GM21717 (cell line): ENCODE measurements around the gene RUNX2.

ENCODE experiments used
- ATAC-seq: cut with Tn5 transposase; IDR thresholded peaks from one replicate; pipeline ENCODE4 v1.9.1; 2021; ENCODE audit warnings: mild to moderate bottlenecking, moderate library complexity; ENCODE audit not compliant: unreplicated experiment

Gene RUNX2

DNA sequence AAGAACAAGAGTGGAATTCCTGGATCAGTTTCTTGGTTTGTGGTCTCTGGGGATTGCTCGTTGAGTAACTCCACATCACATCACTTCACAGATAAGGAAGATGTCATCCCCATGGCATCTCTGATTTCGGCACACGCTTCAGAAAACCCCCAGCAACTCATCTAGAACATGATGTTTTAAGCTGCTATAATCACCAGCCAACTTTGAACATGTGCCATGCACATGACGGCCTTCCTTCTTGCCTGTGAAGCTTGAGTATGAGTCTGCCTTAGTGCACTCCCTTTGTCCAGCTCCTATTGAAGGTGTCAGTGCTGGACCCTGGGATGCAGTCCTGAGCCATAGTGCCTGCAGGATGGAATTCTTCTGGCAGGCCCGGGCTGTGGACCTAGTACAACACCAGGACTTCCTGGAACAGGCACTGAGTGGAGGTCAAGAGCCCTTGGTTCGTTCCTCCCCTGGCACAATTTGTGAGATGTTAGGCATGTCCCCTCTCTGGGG, 281.1 kb downstream of the RUNX2 start:
- ATAC-seq: no peak

DNA sequence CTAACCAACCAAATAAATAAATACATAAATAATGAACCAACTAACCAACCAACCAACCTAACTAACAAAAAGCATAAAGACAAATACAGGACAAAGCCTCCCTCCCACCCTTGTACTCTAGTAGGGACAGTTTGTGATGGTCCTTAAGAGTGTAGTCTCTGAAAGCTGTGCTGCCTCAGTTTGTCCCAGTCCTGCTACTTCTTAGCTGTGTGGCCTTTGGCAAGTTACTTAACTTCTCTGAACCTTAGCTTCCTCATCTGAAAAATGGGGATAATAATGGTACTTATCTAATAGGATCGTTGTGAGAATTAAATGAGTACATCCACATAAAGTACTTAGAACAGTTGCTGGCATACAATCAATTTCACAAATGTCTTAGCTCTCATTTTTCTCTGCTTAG, 282.2 kb downstream of the RUNX2 start:
- no peak for ATAC-seq

DNA sequence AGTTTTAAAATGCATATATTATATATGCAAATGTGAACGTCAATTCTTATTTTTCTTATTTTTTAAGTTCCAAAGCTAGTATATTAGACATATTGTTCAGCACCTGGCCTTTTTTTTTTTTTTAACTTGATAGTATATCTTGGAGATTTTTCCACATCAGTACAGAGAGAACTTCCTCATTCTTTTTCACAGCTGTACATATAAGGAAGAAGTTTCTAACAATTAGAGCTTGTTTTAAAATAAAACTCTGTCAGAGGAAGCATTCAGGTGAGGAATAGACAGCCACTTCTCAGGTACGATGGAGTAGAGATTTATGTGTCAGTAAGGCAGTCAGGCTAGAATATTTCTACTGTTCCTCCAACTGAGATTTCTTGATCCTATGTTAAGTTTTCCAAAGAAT, 282.7 kb downstream of the RUNX2 start:
- no peak for ATAC-seq

DNA sequence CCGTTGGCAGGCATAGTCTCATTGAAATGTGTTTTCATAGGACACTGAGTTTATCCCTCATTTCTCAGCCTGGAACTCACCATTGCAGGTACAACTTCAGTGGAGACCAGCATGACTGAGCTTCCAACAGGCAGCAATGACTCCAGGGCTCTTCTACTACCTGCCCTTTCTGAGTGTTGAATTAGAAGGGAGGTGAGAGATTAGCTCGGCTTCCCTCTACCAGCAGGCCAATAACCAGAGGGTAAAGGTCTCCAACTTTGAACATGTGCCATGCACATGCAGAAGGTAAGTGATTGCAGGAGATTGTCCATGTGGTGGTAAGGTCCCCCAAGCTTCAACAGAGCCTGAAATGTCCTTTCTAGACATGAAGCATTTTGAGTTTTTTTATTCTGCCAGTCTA, 283.4 kb downstream of the RUNX2 start:
- no peak for ATAC-seq

GRCh38 chr6:45613656-45614055, 285.5 kb downstream of the RUNX2 start:
- no peak for ATAC-seq

DNA sequence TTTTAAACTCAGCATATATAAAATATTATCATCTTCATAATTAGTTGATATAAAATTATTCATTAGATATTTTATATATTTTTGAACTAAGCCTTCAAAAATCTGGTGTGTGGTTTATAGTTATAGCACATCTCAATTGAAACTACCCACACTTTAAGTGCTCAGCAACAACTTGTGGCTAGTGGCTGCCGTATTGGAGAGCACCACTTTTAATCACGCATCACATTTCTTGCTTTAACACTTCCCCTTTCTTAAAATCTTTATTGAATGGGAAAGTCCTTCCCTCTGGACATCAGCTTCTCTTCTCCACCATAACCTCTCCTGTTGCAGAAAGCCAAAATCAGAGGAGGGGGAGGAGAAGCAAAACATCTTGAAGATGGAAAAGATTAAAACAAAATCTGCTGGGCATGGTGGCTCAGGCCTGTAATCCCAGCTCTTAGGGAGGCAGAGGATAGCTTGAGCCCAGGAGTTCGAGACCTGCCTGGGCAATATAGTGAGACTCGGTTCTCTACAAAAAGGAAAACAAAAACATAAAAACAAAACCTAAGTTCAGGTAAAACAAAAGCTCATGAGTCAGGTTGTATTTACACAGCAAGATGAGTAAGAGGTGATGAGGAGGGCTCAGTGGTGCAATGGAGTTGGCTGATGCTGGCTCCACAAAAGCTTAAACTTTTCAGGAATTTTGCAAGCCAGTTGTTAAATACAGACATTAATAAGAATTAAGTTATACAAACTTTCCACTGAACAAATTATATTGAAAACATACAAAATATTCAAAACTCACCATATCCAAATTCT, 286.6 kb downstream of the RUNX2 start:
- no peak for ATAC-seq

GRCh38 chr6:45616209-45616608, 288.1 kb downstream of the RUNX2 start:
- no peak for ATAC-seq

GRCh38 chr6:45617441-45617840, 289.3 kb downstream of the RUNX2 start:
- no peak for ATAC-seq

DNA sequence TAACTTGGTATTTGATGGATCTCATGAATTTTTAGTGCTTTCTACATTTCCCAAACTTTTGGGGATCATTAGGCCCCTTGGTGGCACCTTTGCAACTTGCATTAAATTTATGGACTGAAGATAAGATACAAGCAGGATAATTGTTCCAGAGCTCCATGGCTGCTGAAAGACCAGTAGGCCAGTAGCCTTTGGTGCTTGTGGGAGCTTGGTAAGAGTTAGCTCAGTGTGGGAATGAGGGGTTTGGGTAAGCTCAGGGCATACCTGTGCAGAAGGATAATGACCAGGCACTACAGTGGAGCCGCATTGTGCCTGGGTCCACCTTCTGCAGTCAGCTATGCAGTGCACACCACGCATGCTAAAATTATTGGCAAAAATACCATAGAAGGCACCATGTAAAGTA, 290.1 kb downstream of the RUNX2 start:
- no peak for ATAC-seq

DNA sequence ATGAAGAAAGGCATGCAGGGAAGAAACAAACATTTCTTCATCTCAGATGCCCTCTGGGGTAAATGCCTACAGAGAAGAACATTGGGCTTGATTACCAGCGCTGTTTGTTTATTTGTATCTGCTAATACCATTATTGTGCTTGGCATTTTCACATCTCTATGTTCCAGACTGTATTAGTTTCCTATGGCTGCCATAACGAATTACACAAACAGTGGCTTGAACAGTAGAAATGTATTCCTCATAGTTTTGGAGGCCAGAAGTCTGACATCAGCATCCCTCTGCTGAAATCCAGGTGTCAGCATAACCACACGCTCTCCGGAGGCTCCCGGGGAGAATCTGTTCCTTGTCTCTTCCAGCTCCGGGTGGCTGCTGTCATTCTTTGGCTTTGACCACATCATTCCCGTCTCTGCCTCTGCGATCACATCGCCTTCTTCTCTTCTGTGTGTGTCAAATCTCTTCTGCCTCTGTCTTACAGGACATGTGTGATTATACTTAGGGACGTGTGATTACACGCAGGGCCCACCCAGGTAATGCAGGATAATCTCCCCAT, 291.2 kb downstream of the RUNX2 start:
- ATAC-seq: no peak

- no peak for ATAC-seq
These were observed 291.9 kb downstream of the RUNX2 start for GRCh38 chr6:45619994-45620471.

DNA sequence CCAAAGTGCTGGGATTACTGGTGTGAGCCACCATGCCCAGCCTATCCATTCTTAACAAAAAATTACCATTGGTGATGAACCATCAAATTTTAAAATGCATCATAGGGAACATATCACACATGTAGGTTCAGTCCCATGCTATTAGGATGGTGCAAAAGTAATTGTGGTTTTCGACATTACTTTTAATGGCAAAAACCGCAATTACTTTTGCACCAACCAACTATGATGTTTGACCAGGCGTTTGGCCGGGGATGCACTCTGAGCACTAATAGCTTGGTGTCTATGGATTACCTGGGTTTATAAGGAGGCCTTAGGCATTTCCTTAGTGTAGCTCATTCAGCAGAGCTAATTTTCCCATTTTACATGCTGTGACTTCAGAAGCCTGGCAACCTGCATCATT, 296.1 kb downstream of the RUNX2 start:
- no peak for ATAC-seq

GRCh38 chr6:45625191-45625664, 297.1 kb downstream of the RUNX2 start:
- no peak for ATAC-seq

DNA sequence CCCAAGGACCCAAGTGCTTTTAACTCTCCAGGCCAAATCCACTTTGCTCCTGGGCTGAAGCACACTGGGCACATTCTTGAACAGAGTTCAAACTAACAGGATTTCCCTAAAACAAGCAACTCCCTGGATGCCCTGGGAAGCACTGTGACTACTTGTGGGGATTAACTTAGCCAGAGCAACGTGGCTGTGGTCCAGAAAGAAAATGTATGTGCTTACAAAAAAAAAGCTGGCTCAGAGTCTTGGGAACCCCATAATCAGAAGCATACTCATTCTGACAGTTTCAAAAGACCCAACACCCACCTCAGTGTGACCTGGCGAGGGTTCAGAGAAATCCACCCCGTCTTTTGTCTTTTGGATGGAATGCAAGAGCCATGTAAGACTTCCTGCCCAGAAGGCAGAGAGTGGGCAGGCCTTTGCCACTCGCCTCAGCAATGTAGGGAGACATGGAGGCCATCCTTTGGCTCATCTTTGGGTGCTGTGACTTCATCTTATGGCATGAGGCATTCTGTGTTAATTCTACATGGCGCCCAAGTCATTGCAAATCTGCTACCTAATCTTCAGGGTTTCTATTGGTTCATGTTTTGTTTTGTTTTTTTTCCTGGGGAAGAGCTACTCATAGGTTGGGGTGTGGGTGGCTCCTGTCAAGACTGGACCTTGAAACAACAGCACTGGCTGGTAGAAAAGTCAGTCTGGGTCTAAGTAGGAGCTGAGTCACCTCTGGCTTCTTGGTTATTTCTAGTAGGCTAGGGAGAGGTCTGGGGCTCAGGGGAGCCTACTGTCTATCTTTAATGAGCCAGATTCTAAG, 298.2 kb downstream of the RUNX2 start:
- no peak for ATAC-seq

DNA sequence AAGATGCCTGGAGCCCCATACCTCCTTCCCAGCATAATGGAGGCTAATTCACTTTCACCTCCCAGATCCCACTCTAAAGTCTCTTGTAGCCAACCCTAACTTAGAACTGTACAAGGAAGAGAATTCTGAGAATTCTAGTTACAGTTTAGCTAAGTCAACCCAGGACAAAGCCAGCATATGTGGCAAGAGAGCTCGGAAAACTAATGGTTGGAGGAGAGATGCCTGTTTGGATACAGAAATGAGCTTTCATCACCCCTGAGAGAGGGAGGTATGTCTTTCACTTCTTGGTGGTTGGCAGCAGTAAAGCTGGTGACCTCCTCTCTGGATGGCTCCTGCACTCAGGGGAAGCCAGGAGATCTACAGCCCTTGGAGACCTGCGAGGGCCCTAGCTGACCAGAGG, 302.2 kb downstream of the RUNX2 start:
- ATAC-seq: no peak

GRCh38 chr6:45630801-45631200, 302.7 kb downstream of the RUNX2 start:
- ATAC-seq: no peak

DNA sequence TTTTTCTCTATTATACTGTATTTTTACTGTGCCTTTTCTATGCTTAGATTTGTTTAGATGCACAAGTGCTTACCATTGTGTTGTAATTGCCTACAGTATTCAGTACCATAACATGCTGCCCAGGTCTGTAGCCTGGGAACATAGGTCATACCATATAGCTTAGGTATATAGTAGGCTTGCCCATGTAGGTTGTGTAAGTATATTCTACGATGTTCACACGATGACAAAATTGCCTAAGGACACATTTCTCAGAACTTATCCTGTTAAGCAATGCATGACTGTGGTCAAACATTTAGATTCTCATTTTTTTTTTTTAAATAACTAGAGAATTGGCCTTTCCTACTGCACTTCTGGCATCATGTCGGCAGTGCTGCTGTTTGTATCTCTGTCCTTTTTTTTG, 303.3 kb downstream of the RUNX2 start:
- ATAC-seq: no peak

DNA sequence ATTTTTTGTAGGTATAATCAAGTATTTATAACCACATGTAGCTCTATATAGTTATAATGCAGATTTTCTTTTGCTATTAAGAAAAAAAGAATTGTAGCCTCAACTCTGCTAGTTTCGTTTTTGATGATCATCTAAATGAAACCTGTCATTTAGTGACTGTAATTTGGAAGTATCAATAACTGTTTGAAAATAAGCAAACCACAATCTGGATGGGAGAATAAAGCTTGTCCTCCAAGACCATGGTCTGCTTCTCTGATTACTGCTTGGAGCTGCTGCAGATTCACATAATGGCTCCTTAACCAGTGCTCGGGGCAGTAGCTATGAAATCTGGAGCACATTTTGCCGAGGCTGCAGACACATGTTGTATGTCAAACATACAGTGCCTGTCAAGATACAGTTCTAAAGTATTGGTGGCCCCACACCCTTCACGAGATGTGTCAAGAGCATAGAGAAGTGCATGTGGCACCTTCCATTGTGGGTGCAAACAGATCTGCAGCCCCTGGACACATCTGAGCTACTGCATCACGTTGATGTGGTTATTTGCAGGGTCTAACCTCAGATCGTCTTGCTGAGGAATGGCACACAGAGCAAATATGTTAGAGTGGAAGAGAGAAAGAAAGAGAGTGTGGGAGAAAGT, 305.3 kb downstream of the RUNX2 start:
- no peak for ATAC-seq

- ATAC-seq: no peak
These were observed 306.1 kb downstream of the RUNX2 start for GRCh38 chr6:45634231-45634630.

DNA sequence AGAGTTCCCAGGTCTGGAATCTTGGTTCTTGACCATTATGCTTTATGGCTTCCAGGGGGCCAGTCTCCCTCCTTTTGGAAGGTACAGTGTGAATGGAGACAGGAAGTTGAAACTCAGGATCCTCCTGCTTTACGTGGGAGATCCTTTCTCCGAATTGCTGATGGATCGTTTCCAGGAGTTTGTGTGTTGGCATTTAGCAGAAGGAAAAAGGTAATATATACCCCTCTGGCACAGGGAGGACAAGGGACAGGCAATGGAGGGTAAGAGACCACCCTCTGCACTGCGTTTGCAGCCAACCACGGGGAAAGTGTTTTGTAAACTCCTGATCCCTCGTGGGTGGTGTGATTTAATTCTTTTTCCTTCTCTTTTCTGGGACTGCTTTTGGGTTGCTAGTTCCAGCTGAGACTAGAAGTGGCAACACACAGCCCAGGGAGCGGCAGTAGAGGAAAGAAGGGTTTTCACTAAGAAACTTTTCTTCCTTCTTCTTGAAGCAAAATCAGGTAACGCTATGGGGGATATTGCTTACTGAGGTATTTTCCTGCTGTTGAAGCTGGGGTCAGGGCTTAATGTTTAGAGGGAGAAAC, 307.2 kb downstream of the RUNX2 start:
- ATAC-seq: no peak

GRCh38 chr6:45637056-45637455, 308.9 kb downstream of the RUNX2 start:
- no peak for ATAC-seq
